GM21447 (cell line): Measurements from ENCODE around the gene OBSCN.
"Not testable (repeated sequence)": the region's sequence is repeated elsewhere in the genome, so short reads cannot be mapped to it uniquely, and the experiment has no call there.

Source experiments
- ATAC-seq: cut with Tn5 transposase; IDR thresholded peaks from one replicate; pipeline ENCODE4 v1.9.1; 2021; ENCODE audit not compliant: unreplicated experiment

Gene OBSCN

DNA sequence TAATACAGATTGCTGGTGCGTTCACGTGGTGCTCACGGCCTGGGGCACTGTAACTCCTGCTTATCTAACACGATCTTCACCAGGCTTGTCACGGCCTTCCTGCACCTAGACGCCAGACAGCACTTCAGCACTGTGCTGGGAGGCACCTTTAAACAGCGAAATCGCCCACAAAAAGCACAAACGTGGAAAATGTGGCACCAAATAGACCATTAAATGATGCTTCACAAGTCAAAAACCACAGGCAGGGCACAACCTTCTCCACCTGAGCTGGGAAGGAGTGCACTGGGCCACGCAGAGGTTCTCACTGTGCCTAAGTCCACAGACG is 22.2 kb upstream of the OBSCN start:
- no peak for ATAC-seq

DNA sequence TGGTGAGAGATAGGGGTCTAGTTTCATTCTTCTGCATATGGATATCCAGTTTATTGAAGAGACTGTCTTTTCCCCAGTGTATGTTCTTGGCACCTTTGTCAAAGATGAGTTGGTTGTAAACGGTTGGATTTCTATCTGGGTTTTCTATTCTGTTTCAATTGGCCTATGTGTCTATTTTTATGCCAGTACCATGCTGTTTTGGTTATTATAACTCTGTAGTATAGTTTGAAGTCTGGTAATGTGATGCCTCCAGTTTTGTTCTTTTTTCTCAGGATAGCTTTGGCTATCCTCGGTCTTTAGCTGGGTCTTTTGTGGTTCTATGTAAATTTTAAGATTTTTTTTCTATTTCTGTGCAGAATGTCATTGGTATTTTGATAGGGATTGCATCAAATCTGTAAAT is 19.6 kb upstream of the OBSCN start:
- not testable (repeated sequence) for ATAC-seq

DNA sequence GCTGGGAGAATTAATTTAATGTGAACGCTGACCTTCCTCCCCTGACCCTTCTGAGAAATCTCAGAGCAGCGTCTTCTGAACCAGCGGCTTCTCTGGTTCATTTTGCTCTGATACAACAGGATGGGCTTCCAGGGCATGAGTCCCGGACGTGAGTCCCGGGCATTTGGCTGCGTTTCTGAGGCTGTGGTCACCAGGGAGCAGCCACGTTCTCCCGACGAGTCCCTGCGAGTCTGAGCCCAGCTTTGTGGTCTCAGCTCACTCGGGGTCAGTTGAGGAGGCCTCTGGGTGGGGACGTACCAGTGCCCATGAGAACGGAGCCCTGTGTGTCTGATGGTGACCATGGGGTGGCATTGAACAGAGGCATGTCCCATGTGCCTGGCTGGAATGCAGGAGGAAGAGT is 17.7 kb upstream of the OBSCN start:
- no peak for ATAC-seq

DNA sequence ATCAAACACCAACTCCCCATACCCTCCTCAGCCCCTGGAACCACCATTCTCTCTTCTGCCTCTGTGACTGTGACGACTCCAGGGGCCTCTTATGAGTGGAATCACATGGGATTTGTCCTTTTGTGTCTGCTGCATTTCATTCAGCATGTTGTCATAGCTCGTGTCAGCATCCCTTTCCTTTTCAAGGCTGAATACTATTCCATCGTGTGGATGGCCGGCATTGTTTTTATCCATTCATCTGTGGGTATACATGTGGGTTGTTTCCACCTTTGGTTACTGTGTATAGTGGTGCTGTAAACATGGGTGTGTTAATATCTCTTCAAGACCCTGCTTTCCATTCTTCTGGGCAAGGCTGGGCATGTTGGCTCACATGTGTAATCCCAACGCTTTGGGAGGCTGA is 17.1 kb upstream of the OBSCN start:
- no peak for ATAC-seq

DNA sequence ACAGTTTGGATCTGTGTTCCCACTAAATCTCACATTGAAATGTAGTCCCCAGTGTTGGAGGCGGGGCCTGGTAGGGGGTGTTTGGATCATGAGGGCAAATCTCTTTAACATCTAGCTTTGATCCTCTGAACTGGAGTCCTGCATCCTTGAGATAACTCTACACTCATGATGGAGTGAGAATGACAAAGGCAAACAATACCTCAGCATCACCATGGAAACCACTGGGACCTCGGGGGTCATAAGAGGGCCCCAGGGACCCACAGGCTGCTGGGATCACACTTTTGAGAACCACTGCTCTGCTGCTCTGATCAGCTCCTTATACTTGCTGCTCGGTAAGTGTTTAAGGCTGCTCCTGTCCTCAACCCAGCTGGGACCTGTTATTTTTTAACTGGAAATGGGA is 13.4 kb upstream of the OBSCN start:
- no peak for ATAC-seq

DNA sequence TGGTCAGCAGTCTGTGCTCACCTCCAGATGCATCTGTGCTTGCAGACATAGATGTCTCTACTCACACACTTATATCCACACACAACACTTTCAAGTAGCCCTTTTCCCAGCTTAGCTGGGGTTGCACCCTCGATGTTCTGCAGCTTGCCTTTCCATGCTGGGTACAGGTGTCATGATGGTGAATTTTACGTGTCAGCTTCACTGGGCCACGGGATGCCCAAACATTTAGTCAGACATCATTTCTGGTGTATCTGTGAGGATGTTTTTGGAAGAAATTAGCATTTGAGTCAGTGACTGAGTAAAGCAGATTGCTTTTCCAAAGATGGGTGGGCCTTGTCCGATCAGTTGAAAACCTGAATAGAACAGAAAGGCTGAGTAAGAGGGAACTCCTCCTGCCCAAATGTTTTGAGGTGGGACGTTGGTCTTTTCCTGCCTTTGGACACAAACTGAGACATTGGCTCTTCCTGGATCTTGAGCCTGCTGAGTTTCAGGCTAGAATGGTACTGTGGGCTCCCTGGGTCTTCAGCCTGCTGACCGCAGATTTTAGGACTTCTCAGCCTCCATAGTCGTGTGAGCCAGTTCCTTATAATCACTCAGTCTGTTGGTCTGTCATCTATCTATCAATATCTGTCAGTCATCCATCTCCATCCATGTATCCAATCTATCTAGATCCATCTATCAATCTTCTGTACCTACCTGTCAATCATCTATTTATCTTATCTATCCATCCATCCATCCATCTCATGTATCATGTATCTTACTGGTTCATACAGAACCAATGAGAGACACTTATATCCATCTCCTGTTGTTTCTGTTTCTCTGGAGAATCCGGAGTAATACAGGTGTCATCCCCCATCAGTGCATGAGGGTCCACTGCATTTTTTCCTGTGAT is 12.7 kb upstream of the OBSCN start:
- ATAC-seq = no peak

DNA sequence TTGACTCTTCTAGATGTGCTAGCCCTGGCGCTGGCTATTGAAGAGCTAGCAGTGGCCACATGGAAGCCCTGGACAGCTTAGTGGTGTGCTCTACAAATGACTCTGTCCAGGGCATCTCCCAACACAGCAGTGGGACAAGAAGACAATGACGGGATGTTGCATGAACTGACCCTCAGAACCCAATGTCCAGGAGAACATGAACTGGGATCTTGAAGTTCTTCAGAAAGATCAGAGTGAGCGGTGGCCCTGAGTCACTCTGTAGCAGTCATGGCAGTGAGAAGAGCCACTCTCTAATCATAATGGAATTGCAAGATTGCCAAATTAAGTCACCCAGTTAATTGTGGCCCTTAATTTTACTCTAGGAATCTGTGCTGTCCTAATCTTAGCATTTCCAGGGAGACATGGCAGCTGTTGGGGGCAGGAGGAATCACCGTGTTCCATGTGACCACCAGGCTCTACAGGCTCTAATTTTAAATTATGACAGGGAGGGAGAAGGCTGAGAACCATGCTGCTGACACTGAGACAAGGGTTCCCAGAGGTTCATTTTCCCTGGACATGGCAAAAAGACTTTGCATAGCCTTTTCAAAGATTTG is 10.2 kb upstream of the OBSCN start:
- ATAC-seq = no peak

DNA sequence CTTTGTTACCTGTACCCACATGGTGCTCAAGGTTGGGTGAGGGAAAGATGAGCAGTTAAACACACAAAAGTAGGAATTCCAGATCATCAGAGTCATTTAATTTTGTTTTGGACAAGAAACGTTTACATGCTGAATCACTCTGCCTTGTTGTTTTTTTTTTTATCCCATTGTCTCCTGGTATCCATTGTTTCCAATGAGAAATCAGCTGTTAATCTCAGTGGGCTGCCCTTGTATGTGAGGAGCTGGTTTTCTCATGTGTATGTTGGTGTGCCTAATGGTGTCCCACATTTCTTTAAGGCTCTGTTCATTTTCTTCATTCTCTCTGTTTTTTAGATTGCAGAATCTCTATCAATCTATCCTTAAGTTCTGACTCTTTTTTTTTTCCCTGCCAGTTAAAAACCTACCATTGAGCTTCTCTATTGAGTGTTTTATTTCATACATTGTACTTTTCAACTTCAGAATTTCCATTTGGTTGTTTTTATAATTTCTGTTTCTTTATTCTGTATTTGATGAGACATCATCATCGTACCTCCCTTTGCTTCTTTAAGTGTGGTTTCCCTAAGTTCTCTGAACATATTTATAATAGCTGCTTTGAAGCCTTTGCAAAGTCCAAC is 8.8 kb upstream of the OBSCN start:
- no peak for ATAC-seq

DNA sequence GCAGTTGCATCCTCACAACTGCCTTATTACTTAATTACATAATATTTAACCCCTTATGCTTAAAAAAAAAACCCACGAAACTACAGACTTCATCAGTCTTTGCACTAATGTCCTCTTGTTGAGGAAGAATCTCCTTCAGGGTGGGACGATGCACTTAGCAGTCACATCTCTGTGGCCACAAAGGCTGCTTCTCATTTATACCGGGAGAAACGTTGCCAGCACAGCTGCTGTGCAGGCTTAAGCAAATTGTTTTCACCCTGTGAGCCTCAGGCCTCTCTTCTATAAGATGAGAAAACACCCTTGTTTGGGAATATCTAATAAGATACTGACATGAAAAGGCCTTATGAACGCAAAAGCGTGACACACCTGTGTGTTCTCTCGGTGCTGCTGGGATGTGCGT is 2.9 kb upstream of the OBSCN start:
- ATAC-seq = no peak

DNA sequence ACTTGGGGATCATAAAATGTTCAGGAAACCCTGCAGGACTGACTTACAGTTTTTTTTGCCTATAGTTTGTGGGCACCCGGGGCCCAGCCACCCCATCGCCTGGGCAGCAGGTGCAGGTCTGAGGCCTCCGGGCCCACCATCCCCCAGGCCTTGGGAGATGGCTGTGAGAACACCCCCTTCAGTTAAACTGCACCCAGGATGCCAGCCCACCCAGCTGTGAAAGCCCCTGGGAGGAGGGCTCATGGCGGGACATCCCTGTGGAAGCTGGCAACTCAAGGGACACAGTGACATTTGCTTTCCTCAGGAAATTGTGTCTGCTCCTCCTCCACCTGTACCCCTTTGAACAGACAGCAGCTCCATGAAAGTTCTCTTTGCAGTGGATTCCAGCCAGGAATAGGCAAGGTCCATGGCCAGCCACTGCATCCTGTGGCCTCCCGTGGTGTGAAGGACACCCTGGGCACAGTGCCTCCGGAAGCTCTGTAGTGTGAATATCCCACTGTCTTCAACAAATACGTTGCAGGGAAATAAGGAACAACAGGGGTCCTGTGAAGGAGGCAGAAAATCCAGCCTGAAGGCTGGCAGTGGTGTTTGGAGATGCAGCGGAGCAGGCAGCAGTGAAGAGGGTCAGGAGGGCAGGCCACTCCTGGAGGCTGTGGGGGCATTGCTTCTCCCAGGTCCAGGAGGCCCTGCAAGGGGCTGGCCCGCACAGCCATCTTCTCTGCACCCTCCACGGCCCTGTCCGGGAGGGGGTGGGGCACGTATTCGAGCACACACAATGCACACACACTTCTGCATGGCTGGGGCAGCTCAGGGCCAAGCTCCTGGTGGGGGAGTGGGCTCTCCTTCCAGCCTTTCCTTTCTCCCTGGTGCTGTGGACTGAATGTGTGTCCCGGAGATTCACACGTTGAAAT is 2.1 kb upstream of the OBSCN start:
- ATAC-seq = no peak

DNA sequence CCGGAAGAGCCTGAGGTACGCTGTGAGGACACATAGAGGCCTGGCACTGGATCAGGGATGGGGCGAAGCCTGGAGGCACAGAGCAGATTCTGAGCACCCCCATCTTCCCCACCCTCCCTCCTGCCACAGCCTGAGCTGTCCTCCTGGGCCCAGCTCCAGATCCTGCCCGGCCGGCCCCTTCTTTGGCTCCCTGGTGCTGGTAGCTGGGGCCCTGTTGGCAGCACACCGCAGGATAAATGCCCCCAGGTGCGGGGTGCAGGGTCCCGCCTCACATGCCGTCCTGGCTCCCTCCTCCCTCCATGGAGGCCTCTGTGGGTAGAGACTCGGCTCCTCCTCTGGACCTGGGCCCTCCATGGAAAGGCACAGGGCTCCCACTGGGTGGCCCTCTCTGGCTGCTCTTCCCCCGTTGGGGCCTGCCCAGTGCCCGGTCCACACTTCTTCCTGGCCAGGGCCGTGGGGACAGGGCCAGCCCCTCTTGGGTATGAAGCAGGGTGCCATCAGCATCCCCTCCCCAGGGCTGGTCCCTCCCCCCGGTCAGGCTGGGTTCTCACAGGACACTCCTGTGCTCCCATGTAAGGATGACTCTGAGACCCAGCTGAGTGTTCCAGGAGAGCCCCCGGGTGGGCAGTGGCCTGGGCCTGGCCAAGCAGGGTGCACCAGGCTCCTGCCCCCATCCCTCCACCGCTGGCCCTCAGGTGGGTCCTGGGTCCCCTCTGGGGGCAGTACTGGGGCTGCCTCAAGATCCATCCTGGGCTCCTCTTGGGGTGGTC is 1.1 kb upstream of the OBSCN start:
- ATAC-seq = no peak

DNA sequence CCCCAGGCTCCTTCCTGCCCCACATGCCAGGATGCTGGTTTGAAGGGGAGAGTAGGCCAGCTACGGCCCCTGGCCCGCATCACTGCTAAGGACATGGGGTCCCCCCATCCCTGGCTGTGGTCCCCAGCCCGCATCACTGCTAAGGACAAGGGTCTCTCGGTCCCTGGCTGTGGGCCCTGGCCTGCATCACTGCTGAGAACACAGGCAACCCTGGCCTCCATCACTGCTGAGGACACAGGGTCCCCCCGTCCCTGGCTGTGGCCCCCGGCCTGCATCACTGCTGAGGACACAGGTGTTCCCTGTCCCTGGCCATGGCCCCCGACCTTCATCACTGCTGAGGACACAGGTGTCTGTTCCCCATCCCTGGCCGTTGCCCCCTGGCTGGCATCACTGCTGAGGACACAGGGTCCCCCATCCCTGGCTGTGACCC is 448 bp upstream of the OBSCN start:
- ATAC-seq = no peak

DNA sequence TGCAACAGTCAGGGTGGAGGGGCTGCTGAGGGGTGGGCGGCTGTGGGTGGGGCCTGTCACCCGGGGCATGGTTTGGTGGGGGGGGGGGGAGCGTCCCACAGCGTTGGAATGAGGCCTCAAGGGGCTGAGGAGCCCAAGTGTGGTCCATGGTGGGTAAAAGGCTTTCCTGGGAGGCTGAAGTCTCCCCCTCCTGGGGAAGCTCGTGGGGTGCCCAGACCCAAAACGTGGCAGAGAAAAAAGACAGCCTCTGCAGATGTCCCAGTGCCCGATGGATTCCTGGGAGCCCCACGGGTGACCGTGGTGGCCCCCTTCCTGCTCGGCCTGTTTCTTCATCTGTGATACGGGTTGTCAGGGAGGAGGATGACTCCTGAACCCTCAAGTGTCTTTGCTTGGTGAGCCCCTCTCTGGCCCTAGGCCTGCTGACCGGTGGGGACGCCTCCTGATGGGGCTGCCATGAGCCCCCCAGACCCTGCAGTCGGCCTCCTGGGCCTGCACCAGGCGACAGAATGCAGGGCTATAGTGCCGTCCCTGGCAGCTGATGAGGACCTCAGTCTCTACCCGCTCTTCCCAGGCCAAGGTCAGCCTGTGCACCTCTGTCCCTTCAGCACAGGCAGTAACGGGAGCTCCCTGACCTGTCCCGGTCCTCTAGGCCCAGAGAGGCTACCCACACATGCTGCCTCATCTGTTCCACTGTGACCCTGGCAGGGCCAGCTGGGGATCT is 1.1 kb downstream of the OBSCN start:
- no peak for ATAC-seq

DNA sequence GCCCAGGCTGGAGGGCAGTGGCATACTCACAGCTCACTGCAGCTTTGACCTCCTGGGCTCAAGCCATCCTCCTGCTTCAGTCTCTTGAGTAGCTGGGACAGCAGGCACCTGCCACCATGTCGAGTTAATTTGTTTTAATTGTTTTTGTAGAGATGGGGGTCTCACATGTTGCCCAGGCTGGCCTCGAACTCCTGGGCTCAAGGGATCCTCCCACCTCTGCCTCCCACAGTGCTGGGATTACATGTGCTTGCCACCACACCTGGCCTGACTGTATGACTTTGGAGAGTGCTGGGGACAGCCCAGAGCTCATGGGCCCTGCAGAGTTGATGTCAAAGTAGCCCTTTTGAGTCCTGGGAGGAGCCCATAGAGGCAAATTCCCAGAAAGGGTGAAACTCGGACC is 1.8 kb downstream of the OBSCN start:
- ATAC-seq = no peak

DNA sequence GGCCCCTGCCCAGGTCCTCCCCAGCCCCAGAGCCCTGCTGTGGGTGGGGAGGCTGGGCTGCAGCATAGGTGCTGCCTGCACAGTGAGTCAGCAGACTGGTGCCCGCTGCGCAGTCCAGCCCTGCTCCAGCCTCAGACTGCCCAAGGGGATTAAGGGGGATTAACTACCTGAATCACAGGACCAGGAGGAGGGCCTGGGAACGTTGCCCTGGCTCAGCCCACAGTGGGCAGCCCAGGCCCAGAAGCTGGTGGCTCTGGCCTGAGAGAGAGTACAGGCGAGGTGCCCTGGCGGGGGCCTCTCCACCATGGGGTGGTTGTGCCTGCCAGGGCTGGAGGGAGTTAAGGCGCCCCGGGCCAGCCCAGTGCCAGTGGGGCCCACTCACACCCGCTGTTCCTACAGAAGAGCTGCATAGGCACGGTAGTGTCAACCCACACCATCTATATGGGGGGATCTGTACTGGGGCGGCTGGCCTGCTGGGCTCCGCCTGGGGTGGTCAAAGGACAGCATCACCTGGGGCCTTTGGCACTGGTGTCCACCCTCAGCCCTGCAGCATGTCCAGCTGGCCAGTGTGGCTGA is 2.3 kb downstream of the OBSCN start:
- no peak for ATAC-seq

DNA sequence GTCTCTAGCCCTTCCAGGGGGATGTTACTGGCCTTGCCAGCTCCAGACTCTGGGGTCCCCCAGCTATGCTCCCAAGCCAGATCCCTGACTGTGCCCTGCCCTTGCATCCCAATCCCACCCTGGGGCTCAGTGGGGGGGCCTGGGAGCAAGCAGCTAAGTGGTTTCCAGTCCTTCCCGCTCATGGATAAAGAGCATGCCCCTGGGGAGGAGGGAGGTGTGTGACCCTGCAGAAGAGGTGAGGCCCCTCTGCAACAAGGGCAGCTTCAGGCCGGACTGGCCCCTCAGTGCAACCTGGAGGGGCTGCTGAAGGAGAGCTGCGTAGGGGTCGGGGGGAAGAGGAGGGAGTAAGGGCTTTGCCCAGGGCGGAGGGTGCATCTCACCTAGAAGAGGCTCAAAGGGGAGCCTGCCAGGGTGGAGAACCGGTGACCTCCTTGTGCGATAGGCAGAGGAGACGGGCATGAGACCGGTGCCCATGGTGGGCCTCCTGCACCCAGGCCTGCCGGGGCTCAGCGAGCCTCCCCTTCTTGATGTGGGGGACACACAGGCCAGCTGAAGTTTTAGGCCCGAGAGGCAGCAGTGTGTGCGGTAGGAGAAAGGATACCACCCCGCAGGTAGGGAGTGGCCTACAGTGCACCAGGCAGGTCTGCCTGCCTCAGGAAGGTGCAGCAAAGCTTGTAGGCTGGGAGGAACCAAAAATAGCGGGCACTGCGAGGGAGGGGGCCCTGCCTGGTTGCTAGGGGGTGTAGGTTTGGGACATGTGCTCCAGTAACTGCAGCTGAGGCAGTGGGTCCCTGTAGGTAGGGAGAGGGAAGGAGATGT is 3.1 kb downstream of the OBSCN start:
- ATAC-seq = no peak

DNA sequence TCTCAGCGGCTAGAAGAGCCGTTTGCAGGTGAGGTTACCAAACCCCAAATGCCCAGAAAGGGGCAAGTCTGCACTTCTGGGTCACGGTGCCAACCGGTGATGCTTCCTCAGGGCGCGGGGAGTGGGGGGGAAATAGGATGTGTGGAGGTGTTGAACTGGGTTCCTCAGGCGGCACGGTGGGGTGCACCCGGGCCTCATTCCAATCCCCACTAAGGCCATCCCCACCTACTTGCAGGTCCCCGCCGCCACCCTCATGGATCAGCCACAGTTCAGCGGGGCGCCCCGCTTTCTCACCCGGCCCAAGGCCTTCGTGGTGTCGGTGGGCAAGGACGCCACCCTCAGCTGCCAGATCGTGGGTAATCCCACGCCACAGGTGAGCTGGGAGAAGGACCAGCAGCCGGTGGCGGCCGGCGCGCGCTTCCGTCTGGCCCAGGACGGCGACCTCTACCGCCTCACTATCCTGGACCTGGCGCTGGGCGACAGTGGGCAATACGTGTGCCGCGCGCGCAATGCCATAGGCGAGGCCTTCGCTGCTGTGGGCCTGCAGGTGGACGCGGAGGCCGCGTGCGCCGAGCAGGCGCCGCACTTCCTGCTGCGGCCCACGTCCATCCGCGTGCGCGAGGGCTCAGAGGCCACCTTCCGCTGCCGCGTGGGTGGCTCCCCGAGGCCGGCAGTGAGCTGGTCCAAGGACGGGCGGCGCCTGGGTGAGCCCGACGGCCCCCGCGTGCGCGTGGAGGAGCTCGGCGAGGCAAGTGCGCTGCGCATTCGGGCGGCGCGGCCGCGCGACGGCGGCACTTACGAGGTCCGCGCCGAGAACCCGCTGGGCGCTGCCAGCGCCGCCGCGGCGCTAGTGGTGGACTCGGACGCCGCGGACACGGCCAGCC is 3.9 kb downstream of the OBSCN start:
- no peak for ATAC-seq
